K562 treated with DMSO at 1 percent for 12 hours (cell line): ENCODE measurements around the gene DCUN1D5. TPM values are rescaled to one million over a fixed set of nuclear protein-coding genes. Genes with fewer than 3 reads are reported as not detected.

ENCODE experiments used
- total RNA-seq: library from RNA; unstranded; fragments of 300-600 nt; gene quantifications from 2 replicates; pipeline ENCODE4 v1.2.3, GENCODE V29; 2022; ENCODE audit not compliant: insufficient read depth

DCUN1D5 gene
- total RNA-seq, result 43.0 and 71.7 TPM in 2 replicates

DNA sequence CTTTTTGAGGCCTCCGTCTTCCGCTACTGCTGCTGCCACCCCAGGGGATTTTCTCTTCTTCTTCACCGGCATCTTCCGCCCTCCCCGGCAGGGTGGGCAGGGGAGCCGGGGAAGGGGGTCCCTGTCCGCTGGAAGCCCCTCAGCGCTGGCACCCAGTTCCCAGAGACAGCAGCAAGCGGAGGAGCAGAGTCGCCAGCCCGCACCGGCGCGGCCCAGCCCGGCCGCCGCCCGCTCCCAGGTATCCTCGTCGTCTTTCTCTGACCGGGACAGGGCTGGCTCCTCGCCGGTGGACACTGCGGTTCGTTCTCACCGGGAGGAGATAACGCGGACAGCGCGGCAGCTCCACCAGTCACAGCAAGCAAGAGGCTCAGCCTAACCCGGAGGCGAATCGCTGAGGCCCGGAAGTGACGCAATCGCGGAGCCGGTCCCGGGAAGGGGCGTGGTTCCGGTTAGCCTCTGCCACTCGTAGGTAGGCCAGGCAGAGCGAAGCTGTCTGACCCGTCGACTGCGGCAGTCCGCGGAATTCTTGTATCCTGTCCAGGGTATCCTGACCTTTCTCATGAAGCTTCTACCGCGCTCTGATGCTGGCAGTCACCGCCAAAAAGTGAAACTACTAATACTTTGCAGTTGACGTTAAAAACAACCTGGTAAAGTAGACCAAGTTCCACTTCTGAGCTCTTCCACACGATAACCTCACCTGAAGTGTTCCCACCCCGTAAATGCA, at the start of gene DCUN1D5:
TSS of gene DCUN1D5 (minus strand) at position 360 of the 724 bp plus-strand sequence. CDS start at position 72, 288 bp downstream.

GRCh38 chr11:103108933-103109817, 17.2 kb upstream of the DCUN1D5 start, which contains the start of gene DYNC2H1:
TSS of gene DYNC2H1 (plus strand) at chr11:103109426. CDS start at chr11:103109575, 149 bp downstream.

Other genes starting within 250 kb of the DCUN1D5 start
- gene MMP3, start 248.6 kb downstream of the DCUN1D5 start, total RNA-seq, result not detected in 2 replicates
- gene MMP12, start 217.2 kb downstream of the DCUN1D5 start, total RNA-seq, result not detected in 2 replicates
- not detected in 2 replicates for gene MMP13, start 136.4 kb downstream of the DCUN1D5 start, total RNA-seq
- gene DYNC2H1, start 17.3 kb upstream of the DCUN1D5 start, total RNA-seq, result 0.30 and 0.66 TPM in 2 replicates